GM18505 (cell line): ENCODE results near the gene RHOT2.

Experiments used
- ATAC-seq: cut with Tn5 transposase; IDR thresholded peaks from one replicate; pipeline ENCODE4 v1.9.1; 2021; ENCODE audit not compliant: unreplicated experiment
- POLR2A ChIP-seq: IDR thresholded peaks from 4 replicates; pipeline ENCODE4 v1.6.1; 2011; ENCODE audit warnings: borderline replicate concordance; ENCODE audit not compliant: insufficient read depth, insufficient read length; ENCODE audit errors: extremely low read depth

RHOT2 gene

DNA sequence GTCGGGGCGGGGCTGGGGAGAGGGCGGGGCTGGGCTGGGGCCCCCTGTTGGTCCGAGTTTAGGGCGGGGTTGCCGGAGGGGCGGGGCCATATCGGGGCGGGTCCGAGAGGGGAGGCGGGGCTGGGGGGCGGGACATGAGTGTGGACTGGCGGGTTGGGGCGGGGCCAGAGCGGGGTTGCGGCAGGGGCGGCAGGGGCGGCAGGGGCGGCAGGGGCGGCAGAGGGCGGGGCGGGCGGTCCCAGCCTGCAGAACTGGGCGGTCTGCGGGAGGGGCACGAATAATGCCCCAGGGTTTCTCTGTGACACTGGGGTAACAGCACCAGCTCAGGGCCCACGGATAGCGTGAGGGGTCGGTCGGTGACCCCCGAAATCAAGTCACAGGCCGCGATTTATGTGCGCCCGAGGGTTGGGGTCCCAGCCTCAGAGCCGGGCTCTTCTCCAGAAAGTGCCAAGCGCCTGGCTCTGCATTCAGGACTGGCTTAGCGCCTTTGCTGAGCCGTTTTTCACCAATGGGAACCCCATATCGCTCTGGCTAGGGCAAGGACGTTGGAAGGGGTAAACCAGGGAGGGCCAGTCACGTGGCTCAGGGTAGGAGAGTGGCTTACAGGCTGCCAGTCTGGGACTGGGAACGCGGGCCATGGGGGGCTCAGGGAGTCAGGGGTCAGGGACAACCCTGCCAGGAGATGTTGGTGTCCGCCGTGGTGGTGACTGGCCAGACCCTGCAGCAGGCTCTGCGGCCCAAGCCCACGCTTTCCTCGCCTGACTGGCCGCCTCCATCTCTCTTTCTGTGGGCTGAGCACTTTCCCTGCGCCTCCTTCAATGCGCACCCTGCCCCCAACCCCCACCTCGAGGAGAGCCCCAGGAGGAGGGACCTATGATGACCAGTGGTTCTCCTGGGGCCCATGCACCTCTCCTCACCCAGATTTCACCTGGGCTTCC, 30.6 kb upstream of the RHOT2 start:
- no peak for TF ChIP-seq POLR2A
- ATAC-seq, result no peak

DNA sequence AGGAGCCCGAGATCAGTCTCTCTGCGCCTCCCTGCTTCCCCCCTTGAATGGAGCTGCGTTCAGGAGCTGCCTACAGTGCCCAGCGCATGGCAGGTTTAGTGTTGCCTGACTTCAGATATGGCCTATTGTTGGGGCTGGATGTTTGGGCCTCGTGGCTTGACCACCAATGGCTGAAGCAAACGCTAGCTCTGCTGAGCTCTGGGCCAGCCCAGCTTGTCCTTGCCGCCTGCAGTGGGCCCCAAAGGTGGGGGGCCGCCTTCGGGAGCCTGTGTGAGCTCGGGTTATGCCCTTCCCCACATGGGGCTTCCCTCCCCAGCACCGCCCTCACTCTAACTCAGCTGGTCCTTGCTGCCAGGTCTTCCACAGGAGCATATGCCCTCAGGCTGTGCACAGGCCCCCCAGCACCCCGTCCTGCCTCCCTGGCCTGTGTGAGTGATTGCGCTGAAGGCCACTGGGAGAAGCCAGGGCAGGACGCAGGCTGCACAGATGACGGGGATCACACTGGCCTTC, 29.8 kb upstream of the RHOT2 start:
- no peak for ATAC-seq
- TF ChIP-seq POLR2A, result no peak

DNA sequence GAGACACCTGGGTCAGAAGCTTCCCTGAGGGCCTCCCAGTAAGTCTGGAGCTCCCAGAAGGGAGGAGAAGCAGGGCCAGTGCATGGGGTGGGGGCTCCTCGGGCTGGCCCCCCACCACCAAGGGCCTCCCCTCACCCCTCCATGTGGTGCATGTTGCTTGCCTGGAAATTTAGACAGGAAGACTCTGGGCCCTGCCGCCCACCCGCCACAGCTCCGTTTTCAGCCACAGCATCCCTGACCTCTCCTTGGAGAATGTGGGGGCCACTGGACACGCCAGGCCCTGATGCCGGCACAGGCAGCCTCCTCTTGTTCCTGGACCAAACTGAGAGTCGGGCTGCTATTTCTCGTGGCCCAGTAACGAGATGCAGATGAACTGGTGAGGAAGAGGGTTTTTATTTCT, 29.1 kb upstream of the RHOT2 start:
- no peak for TF ChIP-seq POLR2A
- ATAC-seq, result no peak

DNA sequence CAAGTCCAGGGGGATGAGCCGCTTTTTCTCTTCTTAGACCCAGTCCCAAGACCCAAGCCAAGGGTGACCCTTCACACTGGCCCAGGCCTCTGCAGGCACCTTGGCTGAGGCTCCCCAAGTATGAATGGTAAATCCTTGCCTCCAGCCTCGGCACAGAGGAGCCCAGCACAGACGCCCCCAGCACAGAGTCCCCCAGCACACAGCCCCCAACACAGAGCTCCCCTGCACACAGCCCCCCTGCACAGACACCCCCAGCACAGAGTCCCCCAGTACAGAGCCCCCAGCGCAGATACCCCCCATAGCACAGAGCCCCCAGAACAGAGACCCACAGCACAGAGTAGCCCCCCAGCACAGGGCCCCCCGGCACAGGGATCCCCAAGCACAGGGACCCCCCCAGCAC, 27.3 kb upstream of the RHOT2 start:
- no peak for ATAC-seq
- TF ChIP-seq POLR2A, result no peak

GRCh38 chr16:641326-642188, 26.4 kb upstream of the RHOT2 start, which contains the start of gene MCRIP2:
TSS of gene MCRIP2 (plus strand) at chr16:641828. CDS start at chr16:641992, 164 bp downstream.
- peak; percentile 41 for ATAC-seq
- TF ChIP-seq POLR2A, result peak; percentile 82

- TF ChIP-seq POLR2A, result peak; percentile 38
- ATAC-seq, result peak; percentile 41
Observed at GRCh38 chr16:642189-643049, 25.5 kb upstream of the RHOT2 start.

- TF ChIP-seq POLR2A, result no peak
- ATAC-seq, result no peak
Observed at GRCh38 chr16:643050-643368, 24.9 kb upstream of the RHOT2 start.

DNA sequence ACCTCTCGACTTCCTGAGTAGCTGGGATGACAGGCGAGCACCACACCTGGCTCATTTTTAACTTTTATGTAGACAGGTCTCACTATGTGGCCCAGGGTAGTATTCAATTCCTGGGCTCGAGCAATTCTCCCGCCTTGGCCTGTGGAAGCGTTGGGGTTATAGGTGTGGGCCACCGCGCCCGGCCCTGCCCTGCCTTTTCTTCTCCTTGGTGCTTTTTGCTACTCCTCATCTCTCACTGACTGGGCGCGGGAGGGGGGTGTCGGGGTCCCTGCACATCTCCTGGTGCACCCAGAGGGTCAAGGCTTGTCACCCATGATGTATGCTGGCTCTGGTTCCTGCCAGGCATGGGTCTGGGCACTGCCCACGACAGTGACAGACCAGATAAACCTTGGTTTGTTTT, 23.4 kb upstream of the RHOT2 start:
- no peak for ATAC-seq
- TF ChIP-seq POLR2A, result no peak

DNA sequence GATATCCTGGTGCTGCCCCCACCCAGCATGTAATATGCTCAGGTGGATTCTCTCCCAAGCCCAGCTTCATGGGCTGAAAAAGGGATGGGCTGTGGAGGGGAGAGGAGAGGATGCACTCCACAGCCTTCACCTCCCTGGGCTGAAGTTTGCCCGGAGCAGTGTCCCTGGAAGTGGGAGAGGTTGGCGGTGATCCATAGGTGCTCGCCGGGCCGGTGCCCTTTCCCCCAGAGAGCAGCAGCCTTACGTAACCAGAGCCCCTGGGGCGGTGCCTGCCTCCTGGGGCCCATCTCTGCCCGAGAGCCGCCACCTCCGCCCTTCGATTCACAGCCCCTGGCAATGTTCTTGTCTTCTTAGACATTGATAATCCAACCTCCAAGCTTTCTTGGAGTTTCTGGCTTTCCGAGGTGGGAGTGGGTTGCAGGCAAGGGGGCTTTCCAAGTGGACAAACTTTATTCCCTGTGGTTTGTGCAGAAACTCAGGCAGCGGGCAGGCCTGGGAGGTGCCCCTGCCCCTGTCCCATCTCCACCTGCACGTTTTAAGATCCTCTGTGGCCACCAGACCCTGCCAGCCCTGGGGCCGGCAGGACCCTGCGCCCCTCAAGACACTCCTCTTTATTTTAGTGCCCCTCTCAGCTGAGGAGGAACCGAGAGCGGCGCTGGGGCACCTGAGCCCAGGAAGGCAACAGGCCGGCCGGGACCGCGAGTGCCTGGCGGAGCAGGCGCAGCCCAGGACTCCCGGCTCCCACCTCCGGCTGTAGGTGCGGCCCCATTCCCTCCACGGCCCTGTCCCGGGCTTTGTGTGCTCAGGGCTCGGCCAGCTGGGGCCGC, 21.9 kb upstream of the RHOT2 start:
- ATAC-seq, result no peak
- TF ChIP-seq POLR2A, result no peak

DNA sequence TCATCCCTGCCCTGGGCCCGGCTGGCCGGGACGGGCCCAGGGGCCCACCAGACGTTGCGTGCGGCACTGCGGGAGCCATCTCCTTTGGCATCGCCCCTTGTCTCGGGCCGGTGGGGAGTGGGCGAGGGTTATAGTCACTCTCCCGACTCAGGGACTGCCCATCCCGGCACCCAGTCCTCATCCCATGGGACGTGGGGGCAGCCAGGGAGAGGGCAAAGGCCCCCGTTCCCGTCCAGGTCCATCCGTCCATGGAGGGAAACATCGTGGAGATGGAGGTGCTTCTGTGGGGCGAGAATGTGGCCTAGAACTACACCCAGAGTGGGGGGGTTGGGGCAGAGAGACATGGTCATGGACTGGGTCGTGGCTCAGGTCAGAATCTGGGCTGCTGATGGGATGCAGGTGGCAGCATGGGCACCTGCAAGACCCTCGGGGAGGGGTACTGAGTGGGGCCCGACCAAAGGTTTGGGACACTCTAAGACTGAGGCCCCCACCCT, 21.2 kb upstream of the RHOT2 start:
- no peak for ATAC-seq
- no peak for TF ChIP-seq POLR2A

DNA sequence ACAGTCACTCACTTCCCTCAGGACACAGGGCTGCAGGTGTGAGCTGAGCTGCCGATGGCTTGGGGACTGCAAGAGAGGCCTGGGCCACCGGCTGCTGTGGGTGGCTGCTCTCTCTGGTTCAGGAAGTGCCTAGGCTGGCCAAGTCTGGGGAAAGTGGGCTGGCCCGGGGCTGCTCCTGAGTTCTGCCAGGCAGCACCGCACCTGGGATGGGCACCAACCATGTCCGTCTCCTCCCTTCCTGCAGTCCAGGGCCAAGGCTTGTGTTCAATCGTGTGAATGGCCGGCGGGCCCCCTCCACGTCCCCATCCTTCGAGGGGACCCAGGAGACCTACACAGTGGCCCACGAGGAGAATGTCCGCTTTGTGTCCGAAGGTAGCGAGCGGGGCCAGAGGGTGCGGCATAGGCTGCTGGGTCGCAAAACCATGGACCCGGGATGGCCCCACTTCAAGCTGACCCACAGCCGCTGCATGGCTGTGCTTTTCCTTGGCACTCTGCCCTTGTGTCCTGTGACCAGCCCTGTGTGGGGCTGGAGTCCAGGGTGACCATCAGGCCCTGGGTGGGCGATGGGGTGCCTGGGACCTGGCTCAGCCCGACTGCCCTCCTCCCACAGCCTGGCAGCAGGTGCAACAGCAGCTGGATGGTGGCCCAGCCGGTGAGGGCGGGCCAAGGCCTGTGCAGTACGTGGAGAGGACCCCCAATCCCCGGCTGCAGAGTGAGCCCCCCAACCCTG, 20.6 kb upstream of the RHOT2 start:
- ATAC-seq, result no peak

GRCh38 chr16:648071-648780, 19.7 kb upstream of the RHOT2 start:
- ATAC-seq, result no peak

More for the DNA sequence above, 20.6 kb upstream of the RHOT2 start:
- no peak for TF ChIP-seq POLR2A

More at GRCh38 chr16:648071-648780, 19.7 kb upstream of the RHOT2 start:
- TF ChIP-seq POLR2A, result peak; percentile 41
